G401 (cell line): ENCODE results near the gene TCF4. TPM values are rescaled to one million over a fixed set of nuclear protein-coding genes. Genes with fewer than 3 reads are reported as not detected.

Source experiments
- DNase-seq: peaks from one replicate; pipeline ENCODE4 v3.0.0-alpha.2; 2015; ENCODE audit warnings: low spot score
- in situ Hi-C: cut with HindIII; loops from 2 replicates; pipeline ENCODE4 v1.10.0; 2016; ENCODE audit warnings: low sequenced_read_pairs, mixed read lengths
- total RNA-seq: library from RNA; depleted of rRNA; stranded (reverse); fragments of >200 nt; shearing (Covaris generic); gene quantifications from 2 replicates; pipeline ENCODE4 v1.2.3, GENCODE V29; 2014

Gene TCF4
- total RNA-seq, 1 experiment from 2014 or later, result 6.8 TPM

GRCh38 chr18:55322178-55322735 is 265.7 kb downstream of the TCF4 start:
- in situ Hi-C loops, result no loop called here
- DNase-seq, result peak; percentile 91

- in situ Hi-C loops, result no loop called here
These were observed 266.5 kb downstream of the TCF4 start for GRCh38 chr18:55321265-55322177.

GRCh38 chr18:55320424-55321264 is 267.3 kb downstream of the TCF4 start:
- in situ Hi-C loops, result no loop called here
- DNase-seq, result peak; percentile 68

More at GRCh38 chr18:55321265-55322177, 266.5 kb downstream of the TCF4 start:
- DNase-seq, result peak; percentile 89

- in situ Hi-C loops, result no loop called here
- no peak for DNase-seq
These were observed 268.4 kb downstream of the TCF4 start for GRCh38 chr18:55319459-55320193.

- in situ Hi-C loops, result no loop called here
- DNase-seq, result peak; percentile 59
These were observed 269.0 kb downstream of the TCF4 start for GRCh38 chr18:55318951-55319441.

GRCh38 chr18:55317864-55318263 is 270.1 kb downstream of the TCF4 start:
- in situ Hi-C loops, result no loop called here
- DNase-seq, result peak; percentile 51

GRCh38 chr18:55317324-55317723 is 270.7 kb downstream of the TCF4 start:
- in situ Hi-C loops, result no loop called here
- no peak for DNase-seq

GRCh38 chr18:55316486-55317184 is 271.4 kb downstream of the TCF4 start:
- in situ Hi-C loops, result no loop called here
- DNase-seq, result peak; percentile 52

GRCh38 chr18:55314615-55315237 is 273.3 kb downstream of the TCF4 start:
- in situ Hi-C loops, result no loop called here
- DNase-seq, result no peak

GRCh38 chr18:55314031-55314430 is 274.0 kb downstream of the TCF4 start:
- DNase-seq, result no peak
- in situ Hi-C loops, result no loop called here

GRCh38 chr18:55310863-55311262 is 277.1 kb downstream of the TCF4 start:
- DNase-seq, result no peak
- in situ Hi-C loops, result no loop called here

GRCh38 chr18:55310044-55310676 is 277.8 kb downstream of the TCF4 start:
- DNase-seq, result no peak
- in situ Hi-C loops, result no loop called here

GRCh38 chr18:55309249-55309648 is 278.7 kb downstream of the TCF4 start:
- DNase-seq, result no peak
- in situ Hi-C loops, result no loop called here

- in situ Hi-C loops, result no loop called here
These were observed 280.5 kb downstream of the TCF4 start for GRCh38 chr18:55307505-55307904.

GRCh38 chr18:55306359-55307024 is 281.5 kb downstream of the TCF4 start:
- no peak for DNase-seq
- in situ Hi-C loops, result no loop called here

More at GRCh38 chr18:55307505-55307904, 280.5 kb downstream of the TCF4 start:
- no peak for DNase-seq

GRCh38 chr18:55302167-55302833 is 285.7 kb downstream of the TCF4 start:
- DNase-seq, result peak; percentile 29
- in situ Hi-C loops, result no loop called here

GRCh38 chr18:55301824-55302166 is 286.2 kb downstream of the TCF4 start:
- in situ Hi-C loops, result no loop called here

More at GRCh38 chr18:55301824-55302166, 286.2 kb downstream of the TCF4 start:
- DNase-seq, result peak; percentile 33
